GM19452 (cell line): ENCODE measurements around the gene USP54.
"Not testable (repeated sequence)": the region's sequence is repeated elsewhere in the genome, so short reads cannot be mapped to it uniquely, and the experiment has no call there.

Source experiments
- ATAC-seq: cut with Tn5 transposase; IDR thresholded peaks from one replicate; pipeline ENCODE4 v1.9.1; 2021; ENCODE audit not compliant: unreplicated experiment

USP54 gene

DNA sequence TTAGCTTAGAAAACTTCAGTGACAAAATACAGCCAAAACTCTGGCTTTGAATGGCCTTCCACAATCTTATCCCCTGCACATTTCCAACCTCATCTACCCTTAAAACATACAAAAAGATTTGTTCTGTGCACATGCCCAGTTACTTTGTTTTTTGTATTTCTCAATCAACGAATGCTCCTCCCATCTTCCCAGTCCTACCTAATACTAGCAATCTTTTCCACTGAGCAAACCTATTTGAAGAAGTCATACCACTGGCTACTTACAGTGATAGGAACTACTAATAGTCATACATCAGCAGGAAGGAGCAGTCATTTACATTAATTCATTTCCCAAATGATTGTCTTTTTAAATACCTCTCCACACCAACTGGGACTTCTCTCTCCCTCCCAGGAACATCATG is 2.5 kb downstream of the USP54 start:
- ATAC-seq = no peak

DNA sequence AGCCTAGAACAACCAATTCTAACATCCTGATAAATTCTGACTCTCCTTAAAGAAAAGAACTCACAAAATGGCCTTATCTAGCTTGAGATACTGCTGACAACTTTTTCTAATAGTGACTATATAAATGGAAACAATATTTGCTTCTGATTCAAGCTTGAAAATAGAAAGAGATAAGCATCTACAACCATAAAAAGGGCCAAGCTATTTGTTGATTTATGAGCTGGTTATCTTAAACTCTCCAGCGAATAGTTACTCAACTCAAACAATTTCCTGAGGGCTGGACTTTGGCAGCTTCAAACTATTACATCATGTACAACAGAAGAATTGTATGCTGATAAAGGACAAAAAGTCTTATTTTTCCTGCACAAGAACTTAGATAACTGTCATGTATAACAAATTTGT is 4.6 kb downstream of the USP54 start:
- ATAC-seq = no peak

DNA sequence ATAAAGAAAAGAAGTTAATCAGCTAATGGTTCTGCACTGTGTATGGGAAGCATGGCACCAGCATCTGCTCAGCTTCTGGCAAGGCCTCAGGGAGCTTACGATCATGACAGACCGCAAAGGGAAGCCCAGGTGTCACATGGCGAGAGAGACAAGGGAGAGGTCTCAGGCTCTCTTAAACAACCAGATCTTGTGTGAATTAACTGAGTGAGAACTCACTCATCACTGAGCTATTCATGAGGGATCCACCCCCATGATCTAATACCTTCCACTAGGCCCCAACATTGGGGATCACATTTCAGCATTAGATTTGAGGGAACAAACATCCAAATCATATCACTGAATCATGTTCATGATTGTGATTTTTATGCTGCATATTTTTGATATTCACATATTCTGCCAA is 5.8 kb downstream of the USP54 start:
- no peak for ATAC-seq

DNA sequence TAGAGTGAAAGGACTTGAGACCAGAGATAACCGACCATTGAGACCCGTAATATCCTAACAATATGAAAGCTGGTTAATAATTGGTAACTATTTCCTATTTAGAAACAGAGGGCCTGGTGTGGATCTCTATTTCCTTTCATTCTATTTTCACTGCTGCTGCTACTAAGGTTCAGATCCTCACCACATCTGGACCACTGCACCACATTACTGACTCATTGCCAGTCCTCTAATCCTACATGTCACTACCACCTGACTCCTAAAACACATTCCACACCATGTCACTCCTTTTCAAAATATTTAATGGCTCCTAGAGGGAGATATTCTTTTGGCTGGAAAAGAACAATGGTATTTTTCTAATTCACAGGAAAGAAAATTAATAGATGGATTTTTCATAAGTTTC is 6.4 kb downstream of the USP54 start:
- ATAC-seq = no peak

DNA sequence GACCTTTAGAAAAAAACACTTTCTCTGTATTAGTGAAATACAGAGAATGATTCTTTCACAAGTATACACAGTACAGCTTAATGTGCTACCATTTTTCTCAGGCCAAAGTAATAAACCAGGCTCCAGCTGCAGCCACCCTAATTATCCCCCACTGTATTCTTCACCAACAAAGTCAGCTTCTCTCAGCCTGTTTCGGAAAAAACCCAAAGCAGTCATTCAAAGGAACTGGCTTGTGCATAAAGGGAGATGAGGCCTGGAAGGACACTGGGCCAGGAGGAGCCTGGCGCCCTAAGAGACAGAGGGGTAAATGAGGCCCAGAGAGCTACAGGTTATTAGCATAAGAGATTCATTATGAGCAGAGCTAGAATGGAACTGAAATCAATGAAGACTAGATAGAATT is 9.2 kb downstream of the USP54 start:
- ATAC-seq = no peak

DNA sequence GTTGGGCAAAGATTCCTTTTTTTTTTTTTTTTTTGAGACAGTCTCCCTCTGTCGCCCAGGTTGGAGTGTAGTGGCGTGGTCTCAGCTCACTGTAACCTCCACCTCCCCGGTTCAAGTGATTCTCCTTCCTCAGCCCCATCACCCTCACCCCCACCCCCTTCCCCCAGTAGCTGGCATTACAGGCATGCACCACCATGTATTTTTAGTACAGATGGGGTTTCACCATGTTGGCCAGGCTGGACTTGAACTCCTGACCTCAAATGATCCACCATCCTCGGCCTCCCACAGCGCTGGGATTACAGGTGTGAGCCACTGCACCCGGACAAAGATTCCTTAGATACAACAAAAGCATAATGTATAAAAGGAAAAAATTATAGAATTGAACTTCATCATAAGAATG is 12.2 kb downstream of the USP54 start:
- ATAC-seq = not testable (repeated sequence)

DNA sequence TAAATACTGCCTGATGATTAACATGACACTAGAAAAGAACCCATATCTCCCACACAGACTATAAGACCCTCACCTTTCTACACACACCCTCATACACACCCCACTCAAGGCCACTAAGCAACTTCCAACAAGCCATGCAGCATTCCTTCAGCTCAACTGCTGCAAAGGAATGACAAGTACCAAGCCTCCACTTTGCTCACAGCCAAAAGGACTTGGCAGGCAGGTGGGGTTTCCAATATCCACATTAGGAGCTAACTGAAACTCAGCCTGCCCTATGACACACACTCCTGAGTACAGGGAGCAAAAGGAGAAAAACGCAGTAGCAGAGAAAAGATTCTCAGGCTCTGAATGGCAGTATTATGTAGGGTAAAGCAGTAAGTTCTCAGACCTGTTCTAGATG is 13.4 kb downstream of the USP54 start:
- no peak for ATAC-seq

DNA sequence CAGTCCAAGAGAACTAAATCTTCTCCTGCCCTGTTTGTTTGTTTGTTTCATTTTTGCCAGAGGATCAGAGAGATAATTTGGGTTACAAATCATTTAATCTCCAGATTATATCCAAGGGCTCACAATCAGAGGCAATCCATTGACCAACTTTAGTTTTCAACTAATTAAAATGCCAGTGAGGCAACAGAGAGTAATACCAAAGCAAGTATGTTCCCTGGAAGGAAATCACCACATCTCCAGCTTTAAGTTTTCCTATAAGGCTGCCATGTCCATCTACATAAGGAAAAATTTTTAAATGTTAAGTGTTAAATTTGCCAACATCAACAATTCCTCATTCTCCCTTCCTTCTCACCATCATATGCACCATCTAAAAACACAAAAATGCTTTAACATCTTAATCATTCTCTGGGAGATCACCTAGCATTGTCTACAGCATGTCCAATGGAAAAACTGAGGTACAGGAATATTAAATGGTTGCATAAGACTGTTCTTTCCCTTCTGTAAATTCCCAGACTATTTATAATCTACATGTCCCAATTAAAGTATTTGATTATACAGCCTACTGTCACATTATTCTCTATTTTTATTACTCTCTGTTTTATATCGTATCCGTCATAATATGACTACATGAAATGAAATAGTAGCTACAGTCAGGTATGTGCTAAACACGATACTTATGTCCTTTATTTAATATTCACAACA is 14.1 kb downstream of the USP54 start:
- ATAC-seq = no peak

DNA sequence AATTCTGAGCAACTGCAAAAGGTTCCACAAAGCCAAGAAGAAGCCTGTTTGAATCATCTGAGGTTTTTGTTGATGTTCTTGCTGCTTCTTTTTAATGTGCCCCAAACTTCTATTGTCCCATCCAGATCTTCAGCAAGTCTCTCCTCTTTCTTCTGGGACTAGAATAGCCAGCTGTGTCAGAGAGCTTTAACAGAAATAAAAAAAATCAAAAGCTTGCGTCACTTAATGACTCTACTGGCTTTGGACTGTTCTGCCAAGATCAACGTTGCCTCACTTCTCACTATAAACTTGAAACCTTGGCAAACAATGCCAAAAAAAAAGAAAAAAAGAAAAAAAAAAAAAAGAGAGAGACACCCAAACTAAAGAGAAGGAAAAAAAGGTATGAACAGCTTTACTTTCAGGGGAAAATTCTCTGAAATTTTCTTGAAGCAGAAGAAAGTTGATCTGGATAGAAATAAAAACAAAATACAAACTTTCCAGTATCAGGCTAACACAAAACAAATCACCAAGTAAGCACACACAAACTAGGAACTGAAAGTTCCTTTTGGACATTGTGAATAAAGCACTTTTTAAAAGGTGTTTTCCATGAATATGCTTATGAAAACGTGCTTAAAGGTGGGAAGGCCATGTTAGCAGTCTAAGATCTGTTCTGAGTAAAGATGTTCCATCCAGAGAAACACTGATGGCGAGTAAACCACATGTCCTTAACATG is 14.8 kb downstream of the USP54 start:
- no peak for ATAC-seq

DNA sequence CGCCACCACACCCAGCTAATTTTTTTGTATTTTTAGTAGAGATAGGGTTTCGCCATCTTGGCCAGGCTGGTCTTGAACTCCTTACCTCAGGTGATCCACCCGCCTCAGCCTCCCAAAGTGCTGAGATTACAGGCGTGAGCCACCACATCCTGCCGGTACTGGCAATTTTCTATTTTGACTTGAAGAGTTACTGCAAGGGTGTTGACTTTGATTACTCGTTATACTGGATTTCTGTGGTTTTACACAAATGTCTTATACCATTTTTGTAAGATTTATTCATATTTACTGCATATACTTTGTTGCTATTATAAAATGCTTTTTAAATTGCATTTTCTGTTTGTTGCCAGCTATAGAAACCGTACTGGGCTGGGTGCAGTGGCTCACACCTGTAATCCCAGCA is 24.1 kb downstream of the USP54 start:
- not testable (repeated sequence) for ATAC-seq

DNA sequence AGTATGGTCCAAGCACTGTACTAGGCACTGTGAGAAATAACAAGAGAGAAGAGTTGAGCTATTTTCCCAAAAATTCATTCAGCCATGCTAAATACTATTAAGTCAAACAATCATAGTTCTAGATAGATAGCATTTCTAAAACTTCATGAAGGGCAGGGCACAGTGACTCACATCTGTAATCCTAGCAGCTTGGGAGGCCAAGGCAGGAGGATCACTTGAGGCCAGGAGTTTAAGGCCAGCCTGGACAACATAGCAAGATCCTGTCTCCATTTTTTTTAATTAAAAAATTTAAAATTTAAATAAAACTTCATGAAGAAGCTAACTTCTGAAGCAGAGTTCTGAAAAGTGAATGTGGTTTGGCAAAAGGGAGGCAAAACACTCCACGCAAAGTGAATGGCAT is 29.9 kb downstream of the USP54 start:
- ATAC-seq = no peak

DNA sequence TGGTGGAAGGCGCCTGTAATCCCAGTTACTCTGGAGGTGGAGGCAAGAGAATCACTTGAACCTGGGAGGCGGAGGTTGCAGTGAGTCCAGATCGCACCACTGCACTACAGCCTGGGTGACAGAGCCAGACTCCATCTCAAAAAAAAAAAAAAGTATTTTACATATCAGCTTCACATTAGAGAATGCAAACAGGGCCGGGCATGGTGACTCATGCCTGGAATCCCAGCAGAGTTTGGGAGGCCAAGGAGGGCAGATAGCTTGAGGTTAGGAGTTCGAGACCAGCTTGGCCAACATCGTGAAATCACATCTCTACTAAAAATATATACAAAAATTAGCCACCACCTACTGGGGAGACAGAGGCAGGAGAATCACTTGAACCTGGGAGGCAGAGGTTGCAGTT is 31.6 kb downstream of the USP54 start:
- no peak for ATAC-seq

DNA sequence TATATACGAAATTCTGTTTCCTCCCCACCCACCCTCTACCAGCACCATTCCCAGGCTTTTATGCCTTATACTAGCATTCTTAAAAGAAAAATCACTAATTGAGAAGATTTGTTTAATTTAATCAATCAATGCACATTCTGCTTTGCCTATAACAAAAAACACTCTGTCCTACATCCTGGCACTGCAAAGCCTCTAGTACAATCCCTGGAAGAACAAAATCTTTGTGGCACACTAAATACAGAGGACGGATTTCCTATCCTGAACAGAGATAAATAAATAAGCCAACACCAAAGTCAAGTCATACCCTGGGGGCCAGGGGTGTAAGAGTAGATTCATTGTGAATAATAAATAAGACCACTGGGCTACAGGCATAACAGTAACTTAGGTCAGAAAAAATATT is 34.3 kb downstream of the USP54 start:
- no peak for ATAC-seq

DNA sequence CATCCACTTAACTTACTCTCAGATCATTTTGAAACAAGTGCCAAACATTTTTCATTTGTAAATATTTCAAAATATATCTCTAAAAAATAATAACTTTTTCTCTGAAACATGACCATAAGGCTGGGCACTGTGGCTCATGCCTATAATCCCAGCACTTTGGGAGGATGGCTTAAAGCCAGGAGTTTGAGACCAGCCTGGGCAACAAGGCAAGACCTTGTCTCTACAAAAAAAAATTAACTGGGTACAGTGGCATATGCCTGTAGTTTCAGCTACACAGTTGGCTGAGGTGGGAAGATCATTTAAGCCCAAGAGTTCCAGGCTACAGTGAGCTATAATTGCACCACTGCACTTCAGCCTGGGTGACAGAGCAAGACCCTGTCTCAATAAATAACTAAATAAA is 36.4 kb downstream of the USP54 start:
- ATAC-seq = no peak

DNA sequence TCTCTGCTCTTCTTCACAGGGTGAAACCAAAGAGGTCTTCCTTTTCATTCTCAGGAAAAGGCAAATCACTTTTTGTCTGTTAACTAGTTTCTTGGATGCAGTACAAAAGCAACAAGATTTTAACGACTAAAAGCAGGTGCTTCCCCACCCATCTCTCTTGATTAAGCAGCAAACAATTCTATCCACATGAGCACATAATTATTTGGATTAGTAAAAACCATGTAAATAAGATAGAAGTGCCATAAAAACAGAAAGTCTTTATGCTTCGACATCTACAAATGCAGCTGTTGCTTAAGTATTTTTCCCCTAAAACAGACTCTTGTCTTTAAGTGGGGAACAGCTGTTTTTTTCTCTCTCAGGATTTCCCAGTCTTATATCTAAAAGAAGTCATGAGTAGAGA is 37.4 kb downstream of the USP54 start:
- ATAC-seq = no peak

DNA sequence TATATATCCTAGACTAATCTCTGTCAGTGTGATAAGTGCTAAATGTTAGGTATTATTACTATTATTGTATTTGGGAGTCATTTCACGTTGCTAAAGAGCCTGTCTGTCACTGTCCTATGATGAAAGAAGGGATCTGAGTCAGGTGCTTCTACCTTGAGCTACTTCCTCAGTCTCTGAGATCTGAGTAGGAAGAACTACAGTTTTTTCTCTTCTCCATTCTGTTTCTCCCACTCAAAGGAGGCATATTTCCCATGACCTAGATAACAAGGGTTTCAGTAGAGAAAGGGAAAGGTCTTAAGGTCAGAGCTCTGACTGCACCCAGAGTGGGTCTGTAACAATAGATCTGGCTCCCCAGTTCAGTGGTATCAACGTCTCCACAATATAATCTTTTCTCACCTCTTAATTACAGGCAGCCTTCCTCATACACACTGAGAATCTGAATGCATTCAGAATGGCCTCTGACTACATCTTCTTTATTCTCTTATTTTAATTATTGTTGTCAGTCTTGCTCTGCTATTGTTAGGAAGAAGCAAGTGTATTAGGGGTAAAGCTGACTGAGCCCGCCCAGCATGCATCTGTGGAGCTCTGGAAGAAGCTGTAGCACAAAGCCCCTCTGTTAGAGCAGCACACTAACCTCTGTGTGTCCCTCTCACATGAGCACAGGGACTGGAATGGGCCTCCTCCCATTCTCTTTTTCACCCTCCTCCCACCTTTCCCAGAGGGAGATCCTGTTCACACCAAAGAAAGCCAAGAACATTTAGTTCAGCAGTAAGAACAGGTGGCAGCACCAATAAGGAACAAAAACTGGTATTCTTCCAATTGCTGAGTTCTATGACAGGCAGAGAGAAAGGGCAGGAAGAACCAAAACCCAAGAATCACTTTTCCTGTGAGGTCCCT is 38.1 kb downstream of the USP54 start:
- no peak for ATAC-seq

DNA sequence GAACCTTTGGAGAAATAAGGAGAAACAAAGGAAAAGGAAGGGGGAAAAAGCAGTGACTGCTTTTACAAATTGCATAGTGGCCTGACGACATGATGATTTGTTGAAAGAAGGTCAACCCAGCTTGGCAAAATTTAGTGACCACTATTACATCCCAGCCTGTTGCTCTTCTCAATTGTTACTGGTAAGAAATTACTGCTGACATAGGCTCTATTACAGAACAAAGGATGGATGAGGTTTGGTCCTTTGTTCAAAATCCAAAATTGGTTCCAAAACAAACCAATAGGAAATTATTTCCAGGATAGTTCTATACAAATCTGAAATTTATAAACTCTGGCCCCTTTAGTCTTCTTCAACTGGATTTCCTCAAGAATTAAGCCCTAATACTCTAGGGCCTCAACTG is 39.6 kb downstream of the USP54 start:
- ATAC-seq = no peak

DNA sequence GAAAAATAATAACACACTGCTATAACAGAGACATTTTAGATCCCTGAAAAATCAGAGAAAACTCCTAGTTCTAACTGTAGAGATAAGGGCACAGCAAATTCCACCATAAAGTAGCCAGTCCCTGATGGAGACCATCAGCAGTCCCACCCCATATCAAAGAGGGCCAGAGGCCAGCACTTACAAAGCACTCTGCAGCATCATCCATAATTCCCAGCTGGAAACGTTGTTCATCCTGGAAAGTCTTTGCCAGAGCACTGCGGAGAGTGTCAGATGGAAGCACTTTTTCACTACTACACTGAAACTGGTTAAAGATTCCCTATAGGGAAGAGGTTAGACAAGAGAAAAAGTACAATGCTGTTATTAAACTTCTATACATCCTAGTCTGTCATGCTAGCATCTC is 45.8 kb downstream of the USP54 start:
- no peak for ATAC-seq

DNA sequence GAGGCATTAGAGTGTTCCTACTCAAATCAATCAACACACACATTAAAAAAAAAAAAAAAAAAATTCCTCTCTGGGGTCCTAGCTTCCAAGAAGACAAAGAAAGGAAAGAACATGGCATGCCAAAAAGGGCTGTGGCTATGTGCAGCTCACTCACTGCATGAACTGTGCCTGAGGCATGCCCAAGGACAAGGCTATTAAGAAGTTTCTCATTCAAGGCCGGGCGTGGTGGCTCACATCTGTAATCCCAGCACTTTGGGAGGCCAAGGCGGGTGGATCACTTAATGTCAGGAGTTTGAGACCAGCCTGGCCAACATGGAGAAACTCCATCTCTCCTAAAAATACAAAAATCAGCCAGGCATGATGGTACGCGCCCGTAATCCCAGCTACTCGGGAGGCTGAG is 53.4 kb downstream of the USP54 start:
- ATAC-seq = no peak

DNA sequence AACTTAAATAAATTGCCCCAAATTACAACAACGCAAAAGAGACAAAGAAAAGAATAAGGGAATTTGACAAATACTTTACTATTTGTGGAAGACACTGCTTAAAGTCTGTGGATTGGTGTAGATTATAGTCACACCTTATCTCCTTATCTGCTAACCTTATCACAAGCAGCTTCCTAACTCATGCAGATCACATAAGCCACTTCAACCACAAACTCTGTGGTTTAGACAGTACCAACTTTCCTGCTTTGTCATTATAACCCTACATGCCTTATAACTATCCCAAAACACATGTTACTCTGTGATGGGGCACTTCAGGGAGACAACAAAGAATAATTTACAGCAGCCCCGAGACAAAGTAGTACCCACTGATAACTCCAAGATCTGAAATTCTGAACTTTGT is 53.9 kb downstream of the USP54 start:
- no peak for ATAC-seq

DNA sequence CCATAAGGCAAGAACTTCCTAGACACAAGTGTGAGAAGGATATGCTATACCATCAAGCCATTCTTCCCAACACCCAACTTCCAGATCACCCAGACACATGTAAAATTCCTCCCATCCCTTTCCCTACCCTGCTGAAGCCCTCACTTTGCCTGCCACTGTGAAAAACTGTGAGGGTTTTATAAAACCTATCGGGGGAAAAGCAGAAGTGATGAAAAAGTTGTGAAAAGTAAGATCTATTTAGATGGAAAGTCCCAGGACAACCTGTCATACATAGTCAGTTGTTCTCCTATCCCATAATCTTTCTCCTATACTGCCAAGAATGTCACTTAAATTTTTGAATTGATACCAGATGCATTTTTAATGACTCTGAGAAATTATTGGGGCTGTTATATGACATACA is 56.3 kb downstream of the USP54 start:
- ATAC-seq = no peak
